Caki2 (cell line): ENCODE results near the gene FBXL15. TPM values are rescaled to one million over a fixed set of nuclear protein-coding genes. Genes with fewer than 3 reads are reported as not detected.
A peak's percentile ranks its signal among the peaks of the same experiment; 100 is the strongest.

Source experiments
- DNase-seq: peaks from one replicate; pipeline ENCODE4 v3.0.0-alpha.2; 2015; ENCODE audit warnings: low read depth
- in situ Hi-C: cut with HindIII; loops from 2 replicates; pipeline ENCODE4 v1.10.0; 2016; ENCODE audit warnings: low sequenced_read_pairs, low pct_unique_long_range_greater_than_20kb, mixed read lengths
- total RNA-seq: library from RNA; depleted of rRNA; stranded (reverse); fragments of >200 nt; shearing (Covaris generic); gene quantifications from 2 replicates; pipeline ENCODE4 v1.2.3, GENCODE V29; 2014; ENCODE audit warnings: low replicate concordance

FBXL15 gene
- total RNA-seq, 1 experiment from 2014 or later = 28.2 TPM

DNA sequence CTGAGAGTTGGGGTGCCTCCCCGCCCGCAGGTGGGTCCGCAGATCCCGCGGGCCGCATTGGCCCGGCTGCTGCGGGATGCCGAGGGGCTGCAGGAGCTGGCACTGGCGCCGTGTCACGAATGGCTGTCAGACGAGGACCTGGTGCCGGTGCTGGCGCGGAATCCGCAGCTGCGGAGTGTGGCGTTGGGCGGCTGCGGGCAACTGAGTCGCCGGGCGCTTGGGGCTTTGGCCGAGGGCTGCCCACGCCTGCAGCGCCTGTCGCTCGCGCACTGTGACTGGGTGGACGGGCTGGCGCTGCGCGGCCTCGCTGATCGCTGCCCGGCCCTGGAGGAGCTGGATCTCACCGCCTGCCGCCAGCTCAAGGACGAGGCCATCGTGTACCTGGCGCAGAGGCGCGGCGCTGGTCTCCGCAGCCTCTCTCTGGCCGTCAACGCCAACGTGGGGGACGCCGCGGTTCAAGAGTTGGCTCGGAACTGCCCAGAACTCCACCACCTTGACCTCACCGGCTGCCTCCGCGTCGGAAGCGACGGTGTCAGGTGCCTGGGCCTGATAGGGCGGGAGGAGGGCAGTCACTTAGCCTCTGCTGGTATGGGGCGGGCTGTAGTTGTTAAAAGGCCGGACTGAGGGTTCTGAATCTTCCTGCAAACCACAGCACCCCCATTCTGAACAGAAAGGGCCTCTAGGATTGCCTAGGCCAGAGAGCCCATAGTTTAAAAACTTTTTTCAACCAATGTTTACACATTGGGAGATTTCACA lies 1.3 kb downstream of the FBXL15 start:
- peak; percentile 44 for DNase-seq
- in situ Hi-C loops = no loop called here

DNA sequence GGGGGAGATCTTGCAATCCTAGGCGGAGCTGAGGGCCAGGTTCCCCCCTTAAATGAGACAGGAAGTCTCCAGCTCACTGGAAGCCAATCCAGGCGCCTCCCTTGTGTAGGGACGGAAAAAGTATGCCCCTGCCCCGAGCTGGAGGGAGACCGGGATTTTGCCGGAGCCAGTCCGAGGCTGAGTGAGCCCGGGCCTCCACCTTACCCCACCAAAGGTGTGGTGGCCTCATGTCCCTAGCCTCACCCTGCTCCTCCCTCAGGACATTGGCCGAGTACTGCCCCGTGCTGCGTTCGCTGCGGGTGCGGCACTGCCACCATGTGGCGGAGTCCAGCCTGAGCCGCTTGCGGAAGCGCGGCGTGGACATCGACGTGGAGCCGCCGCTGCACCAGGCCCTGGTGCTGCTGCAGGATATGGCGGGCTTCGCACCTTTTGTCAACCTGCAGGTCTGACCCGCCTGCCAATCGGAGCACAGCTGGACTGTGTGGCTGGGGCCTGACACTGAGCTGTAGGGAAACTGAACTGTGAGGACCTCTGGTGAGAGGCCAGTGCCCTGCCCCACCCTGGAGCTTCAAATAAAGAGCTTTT lies 2.0 kb downstream of the FBXL15 start:
- in situ Hi-C loops = no loop called here
- DNase-seq = peak; percentile 80

DNA sequence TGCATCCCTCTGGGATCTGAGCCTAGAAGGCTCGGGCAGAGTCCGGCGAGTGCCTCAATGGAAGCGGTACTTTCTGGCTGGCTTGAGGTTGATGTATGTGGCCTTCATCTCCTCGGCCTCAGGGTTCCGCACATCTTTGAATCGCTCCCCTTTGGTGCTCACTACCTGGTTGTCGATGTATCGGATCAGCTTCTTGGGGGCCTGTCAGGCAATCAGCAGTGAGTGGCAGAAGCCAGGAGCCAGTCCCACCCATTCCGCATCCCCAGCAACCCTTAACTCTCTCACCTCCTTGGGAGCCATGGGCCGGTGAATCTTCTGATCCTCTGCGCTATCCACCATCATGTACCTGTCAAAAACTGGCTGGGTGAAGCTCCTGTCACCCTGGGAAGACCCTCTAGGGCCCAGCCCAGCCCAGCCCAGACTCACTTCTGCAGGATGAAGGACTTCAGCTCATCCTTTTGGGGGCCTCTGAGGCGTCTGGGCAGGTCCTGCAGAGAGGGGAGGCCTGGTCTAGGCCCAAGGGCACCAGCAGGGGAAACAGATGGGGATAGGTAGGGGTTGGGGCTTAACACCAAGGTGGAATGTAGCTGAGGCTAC lies 2.8 kb downstream of the FBXL15 start:
- in situ Hi-C loops = no loop called here
- no peak for DNase-seq

DNA sequence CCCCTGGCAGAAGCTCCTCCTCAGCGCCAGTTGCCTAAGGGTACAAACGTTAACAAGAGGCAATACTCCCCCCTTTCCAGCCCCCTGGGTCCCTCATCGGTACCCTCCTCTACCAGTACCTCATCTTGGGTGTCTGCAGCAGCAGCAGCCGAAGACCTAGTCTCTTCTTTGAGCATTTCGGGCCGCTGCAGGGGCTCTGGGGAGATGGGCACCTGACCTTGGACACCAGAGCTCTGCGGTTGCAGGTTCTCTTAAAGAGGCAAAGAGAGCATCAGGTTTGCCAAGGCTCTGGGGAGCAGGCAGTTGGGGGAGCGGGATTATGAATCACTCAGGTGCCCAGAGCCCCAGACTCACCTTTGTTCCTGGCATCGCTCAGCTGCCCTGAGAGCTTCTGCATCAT lies 3.5 kb downstream of the FBXL15 start:
- in situ Hi-C loops = no loop called here
- no peak for DNase-seq

DNA sequence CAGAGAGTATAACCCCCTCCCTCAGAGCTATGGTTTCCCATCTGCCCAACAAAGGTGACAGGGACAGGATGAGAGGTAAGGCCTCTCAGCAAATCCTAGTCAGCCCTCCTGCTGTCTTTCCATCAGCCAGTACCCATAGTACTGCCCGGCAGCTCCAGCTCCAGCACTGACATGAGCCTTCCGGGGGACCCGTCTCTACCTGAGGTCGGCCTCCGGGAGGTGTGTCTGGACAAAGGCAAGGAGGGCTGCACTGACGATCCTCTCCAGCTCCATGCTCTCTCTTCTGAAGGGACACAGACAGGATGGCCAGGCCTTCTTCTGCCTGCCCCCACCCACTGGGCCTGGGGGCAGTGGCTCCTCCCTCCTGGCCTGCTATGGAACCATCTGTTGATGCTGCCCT lies 4.3 kb downstream of the FBXL15 start:
- in situ Hi-C loops = no loop called here
- DNase-seq = no peak

DNA sequence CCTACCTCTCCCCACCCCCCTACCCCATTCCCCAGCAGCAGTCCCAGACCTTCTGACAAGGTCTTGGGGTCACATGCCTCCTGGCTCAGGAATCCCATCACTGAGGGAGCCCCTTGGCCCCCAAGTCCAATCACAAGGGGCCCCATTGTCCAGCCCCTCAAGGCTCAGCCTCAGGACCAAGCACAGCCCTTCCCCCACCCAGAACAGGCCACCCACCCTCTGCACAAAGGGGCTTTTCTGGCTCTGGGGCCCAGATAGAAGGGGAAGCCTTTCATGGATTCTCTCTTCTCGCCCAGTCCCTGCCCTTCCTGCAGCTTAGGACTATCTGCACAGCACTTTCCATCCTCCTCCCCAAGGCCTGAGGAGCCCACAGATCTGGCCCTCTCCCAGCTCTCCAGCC lies 4.8 kb downstream of the FBXL15 start:
- in situ Hi-C loops = no loop called here
- no peak for DNase-seq

DNA sequence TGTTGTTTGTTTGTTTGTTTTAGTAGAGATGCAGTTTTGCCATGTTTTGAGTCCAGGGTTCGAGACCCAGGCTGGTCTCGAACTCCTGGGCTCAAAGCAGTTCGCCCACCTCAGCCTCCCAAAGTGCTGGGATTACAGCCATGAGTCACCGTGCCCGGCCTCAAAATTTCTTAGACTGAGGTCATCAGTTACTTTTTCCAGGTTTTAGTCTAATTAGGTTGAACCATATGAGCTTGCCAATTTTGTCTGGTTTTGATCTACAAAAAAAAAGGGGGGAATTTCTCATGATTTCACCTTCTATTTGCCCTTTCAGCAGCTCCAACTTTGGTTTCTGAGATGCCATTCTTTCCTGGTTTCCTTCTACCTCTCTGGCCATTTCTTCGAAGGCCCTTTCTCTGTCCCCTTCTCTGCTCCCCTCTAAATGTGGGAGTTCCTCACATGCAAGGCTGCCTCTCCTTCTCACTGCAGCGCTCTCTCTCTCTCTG lies 6.2 kb downstream of the FBXL15 start:
- in situ Hi-C loops = no loop called here
- no peak for DNase-seq

DNA sequence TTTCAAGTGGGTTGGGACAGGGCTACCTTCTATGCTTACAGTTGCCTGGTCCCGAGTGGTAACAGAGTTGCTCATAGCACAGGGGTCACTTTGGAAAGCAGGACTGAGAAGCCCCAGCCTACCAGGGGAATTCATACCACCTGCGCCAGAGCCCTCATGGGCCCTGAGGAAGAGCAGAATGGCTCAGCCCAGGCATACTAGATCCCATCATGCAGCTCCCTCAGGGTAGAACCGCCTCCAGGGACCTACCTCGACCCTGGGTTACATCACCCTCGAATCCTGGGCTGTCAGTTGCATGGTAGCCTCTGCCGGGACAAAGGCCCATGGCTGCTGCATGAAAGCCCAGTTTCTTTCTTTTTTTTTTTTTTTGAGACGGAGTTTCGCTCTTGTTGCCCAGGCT lies 8.8 kb downstream of the FBXL15 start:
- no peak for DNase-seq
- in situ Hi-C loops = no loop called here

DNA sequence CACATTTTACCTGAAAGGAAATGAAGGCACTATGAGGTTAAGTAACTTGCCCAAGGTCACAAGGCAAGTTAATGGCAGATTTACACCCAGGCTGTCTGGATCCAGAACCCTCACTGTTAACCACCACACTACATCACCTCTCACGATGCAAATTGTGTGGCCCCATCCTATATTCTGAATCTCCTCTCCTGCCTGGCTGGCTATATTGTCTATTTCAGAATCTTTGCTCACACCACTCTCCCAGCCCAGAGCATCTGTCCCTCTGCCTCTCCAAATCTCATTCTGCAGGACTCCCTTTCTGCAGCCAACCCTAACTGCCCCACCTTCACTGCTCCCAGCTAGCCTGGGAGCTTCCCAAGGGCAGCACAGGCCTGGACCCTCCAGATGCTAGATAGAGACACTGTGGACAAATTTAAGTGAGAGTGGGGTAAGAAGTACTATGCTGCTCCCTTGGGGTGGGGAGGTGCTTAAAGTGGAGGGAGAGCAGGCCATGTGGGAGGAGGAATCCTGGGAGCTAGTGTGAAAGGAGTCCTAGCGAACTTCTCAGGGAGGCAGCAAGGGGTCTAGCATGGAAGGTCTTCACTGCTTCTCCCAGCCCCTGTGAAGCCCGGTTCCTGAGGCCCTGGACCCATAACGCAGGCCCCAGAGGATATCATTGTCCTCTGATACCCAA lies 11.0 kb downstream of the FBXL15 start:
- in situ Hi-C loops = no loop called here
- peak; percentile 29 for DNase-seq

DNA sequence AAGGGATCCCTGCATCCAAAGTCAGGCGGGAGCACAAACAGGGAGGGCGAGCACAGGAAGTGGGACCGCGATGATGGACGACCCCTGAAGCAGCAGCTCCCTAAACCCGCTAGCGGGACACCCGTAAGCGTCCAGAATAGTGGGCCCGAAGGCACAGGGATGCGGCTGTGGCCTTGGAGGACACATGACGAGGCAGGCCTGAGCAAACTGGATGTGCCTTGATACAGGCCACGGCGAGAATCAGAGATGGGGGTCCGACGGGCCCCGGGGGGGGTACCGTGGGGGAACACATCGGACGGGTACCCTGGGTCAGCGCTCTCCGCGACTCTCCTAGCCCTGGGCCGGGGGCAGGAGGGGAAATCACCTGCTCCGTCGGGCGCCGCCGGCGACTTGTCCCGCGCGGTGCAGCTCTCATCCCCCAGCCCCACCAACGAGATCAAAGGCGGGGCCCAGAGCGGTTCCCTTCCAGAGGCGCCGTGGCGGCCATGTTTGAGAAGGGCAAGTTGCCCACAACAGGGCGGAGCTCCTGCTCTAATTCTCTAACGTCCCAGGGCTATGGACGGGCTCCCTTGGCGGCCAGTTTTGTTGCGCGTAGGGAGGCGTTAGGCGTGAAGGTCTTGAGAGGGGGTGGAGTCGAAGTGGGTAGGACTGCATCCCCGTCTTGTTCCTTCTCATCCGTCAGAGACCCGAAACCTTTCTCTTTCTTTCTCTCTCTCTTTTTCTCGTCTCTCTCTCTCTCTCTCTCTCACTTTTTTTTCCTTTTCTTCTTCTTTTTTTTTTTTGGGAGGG lies 11.7 kb downstream of the FBXL15 start, which contains the start of gene CUEDC2:
TSS of gene CUEDC2 (minus strand) at position 413 of the 789 bp plus-strand sequence. CDS start 7,386 bp downstream, outside the sequence.
- in situ Hi-C loops = no loop called here
- DNase-seq = peak; percentile 90

DNA sequence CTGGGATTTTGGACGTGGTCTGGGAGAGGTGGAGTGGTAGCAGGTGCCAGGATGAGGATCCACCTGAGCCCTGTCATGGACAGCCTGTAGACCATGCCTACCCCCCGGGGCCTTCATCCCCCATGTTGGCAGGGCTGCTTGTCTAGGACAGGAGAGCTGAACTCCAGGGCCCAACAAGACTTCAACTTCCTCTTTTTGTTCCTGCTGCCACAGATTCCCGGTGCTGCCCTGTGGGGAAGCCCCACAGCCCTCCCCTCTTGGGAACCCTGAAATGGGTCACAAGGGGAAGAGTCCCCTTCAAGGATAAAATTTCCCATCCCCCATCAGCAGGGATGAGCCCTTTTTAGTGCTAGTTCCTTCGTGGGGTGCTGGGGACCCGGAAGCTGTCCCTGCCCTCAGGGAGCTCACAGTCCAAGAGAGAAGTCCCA lies 13.0 kb downstream of the FBXL15 start:
- DNase-seq = no peak
- in situ Hi-C loops = no loop called here

DNA sequence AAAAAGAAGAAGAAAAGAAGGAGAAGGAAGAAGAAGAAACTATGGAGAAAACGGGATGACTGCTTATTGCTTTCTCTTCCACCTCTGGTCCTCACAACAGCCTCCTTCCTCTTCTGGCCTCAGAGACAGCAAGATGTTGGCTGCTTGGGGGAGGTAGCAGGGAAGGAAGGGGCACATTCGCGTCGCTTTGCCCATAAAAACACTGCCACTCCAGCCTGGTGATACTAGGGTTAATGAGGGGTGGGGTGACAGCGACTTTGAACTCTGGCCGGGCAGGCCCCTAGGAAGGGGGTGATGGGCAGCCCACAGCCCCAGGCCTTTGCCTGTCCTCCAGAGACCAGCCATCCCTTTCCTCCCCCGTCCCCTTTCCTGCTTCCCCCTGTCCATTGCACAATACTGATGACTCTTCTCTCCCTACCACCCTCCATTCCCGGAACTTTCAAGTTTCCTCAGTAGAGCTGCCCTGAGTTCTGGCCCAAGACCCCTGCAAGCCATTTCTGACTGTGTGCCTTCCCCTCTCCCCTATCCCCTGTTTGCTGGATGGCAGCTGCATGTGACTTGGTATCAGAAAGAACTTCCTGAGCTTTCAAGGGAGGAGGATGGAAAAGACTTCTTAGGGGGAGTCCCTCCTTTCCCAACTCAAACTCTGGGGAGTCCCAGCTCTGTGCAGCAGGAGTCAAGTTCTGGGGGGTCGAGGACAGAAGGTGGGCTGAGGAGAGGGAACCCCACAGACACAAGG lies 13.9 kb downstream of the FBXL15 start:
- in situ Hi-C loops = no loop called here
- DNase-seq = no peak

DNA sequence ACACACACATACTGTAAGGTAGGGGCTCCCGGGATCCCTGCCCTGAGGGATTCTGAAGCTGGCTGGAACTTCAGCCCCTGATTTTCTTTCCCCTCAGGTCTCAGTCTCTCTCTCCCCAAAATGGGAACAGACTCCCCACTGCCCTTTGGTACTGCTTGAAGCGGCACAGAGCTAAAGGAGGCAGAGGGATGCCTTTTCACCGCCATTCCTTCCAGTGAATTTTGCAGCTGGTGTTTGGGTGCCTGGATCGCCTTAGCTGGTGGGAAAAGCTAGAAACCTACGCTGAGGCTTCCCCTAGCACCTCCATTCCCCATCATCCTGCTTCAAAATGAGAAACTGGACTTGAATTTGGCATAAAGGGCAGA lies 14.5 kb downstream of the FBXL15 start:
- no peak for DNase-seq
- in situ Hi-C loops = no loop called here

DNA sequence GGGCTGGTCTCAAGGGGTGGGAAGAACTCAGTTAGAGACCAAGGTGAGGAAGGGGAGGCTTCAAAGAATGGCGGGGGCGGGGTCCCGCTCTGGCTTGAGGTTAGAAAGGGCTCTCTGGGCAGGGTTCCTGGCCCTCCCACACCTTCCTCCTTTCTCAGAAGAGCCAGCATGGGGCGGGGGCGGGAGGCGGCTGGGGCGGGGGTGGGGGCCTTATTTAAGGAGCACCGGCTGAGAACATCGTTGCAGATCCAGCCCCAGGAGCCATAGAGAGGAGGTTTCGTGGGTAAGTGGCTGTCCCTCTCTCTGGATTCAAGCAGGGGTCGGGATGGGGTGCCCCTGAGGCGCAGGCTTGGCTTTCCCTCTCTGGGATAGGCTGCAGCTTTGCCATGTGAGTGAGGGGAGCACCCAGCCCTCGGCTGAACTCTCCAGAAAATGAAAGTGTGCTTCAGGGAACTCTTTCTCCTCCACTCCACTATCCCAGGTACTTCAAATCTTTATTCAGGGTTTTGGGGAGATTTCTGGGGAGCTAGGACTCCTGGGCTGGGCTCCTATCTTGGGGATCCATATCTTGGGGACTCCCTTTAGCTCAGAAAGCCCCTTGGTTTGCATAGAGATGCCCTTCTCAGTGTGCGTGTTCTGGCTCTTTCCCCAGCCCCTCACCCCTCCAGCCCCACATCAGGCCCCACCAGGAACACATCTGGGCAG lies 15.0 kb downstream of the FBXL15 start:
- no peak for DNase-seq
- in situ Hi-C loops = no loop called here

DNA sequence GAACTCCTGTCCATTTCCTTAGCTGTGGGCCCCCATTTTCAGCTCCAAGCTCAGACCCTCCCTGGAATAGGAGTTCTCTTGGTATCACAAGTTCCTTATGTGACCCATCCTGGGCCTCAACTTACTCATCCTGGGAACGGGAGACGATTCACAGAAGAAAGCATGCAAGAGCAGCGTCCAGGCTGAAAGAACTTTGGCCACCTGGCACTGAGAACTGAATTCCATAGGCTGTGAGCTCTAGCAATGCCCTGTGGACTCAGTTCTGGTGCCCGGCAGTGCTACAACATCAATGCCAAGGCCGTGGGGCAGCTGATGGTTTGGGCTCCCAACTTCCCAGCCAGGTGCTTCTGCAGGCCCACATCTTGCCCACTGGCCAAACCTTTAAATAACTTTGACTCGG lies 15.7 kb downstream of the FBXL15 start:
- no peak for DNase-seq
- in situ Hi-C loops = no loop called here

DNA sequence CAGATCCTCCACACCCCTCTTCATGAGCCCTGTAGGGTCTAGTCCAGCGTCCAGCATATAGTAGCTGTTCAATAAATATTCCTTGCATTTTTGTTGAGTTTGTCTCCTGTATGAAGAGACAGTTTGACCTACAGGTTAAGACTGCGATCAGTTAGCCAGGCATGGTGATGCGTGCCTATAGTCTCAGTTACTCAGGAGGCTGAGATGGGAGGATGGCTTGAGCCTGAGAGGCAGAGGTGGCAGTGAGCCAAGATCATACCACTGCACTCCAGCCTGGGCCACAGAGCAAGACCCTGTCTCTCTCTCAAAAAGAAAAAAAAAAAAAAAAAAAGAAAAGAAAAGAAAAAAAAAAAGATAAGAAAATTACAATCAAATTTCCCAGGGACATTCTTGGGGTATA lies 16.9 kb downstream of the FBXL15 start:
- DNase-seq = no peak
- in situ Hi-C loops = no loop called here

DNA sequence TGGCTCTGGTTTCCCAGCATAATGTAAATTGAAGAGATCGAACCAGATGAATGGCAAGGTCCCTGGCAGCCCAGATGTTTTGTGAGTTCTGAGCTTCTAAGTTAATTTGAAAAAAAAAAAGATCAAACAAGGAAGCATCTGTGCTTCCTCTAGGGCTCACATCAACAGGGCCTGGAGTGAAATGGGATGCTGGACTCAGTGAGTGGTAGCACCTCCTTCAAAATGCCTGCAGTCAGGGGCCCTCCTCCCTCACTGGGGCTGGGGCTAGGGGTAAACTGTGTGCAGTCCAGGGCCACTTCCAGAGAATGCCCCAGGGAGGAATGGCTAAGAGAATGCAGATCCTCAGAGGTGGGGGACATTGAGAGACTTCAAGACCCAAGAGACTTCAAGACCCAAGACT lies 17.7 kb downstream of the FBXL15 start:
- in situ Hi-C loops = no loop called here
- no peak for DNase-seq
